Mesenchymal stem cell (in vitro differentiated cells and primary cell): ENCODE results near the gene VEGFB.

Experiments
- DNase-seq: peaks from one replicate; pipeline ENCODE4 v3.0.0-alpha.2; 2013
- H2AFZ ChIP-seq: one replicate; pipeline ENCODE4 v1.6.1; 2013; ENCODE audit warnings: low read depth, mild to moderate bottlenecking, control low read depth, inconsistent platforms, low read length, moderate library complexity
- H2AK5ac ChIP-seq: 2 replicates; pipeline ENCODE4 v1.6.1; 2013; ENCODE audit warnings: low read length, moderate library complexity, mild to moderate bottlenecking, inconsistent platforms; ENCODE audit not compliant: severe bottlenecking
- H2BK120ac ChIP-seq: one replicate; pipeline ENCODE4 v1.6.1; 2013; ENCODE audit warnings: low read depth, mild to moderate bottlenecking, inconsistent platforms, low read length, moderate library complexity
- H2BK12ac ChIP-seq, 2 experiments: one replicate each; pipeline ENCODE4 v1.6.1; 2013; ENCODE audit warnings: inconsistent platforms in 2 of 2, low read length in 2 of 2, mild to moderate bottlenecking in 2 of 2, moderate library complexity in 2 of 2, control low read depth in 1 of 2
- H2BK15ac ChIP-seq: one replicate; pipeline ENCODE4 v1.6.1; 2013; ENCODE audit warnings: mild to moderate bottlenecking, low read depth, inconsistent platforms; ENCODE audit not compliant: poor library complexity, severe bottlenecking
- H2BK5ac ChIP-seq: 2 replicates; pipeline ENCODE4 v1.6.1; 2013; ENCODE audit warnings: low read depth, mild to moderate bottlenecking, low read length, control low read depth, inconsistent platforms; ENCODE audit not compliant: poor library complexity, severe bottlenecking
- H3K14ac ChIP-seq, 2 experiments: one replicate each; pipeline ENCODE4 v1.6.1; 2013; ENCODE audit warnings: inconsistent platforms in 2 of 2, low read length in 2 of 2, control low read depth in 1 of 2, mild to moderate bottlenecking in 1 of 2, moderate library complexity in 1 of 2
- H3K18ac ChIP-seq, 2 experiments: one replicate each; pipeline ENCODE4 v1.6.1; 2013; ENCODE audit warnings: inconsistent platforms in 2 of 2, low read length in 2 of 2, control low read depth in 1 of 2, low read depth in 1 of 2, mild to moderate bottlenecking in 1 of 2
- H3K23ac ChIP-seq, 2 experiments: one replicate each; pipeline ENCODE4 v1.6.1; 2013; ENCODE audit warnings: inconsistent platforms in 2 of 2, low read length in 2 of 2, mild to moderate bottlenecking in 2 of 2, moderate library complexity in 2 of 2, control low read depth in 1 of 2
- H3K27ac ChIP-seq: 2 replicates; pipeline ENCODE4 v1.5.1; 2013; ENCODE audit warnings: mild to moderate bottlenecking, moderate library complexity, low read length, control low read depth, inconsistent platforms; ENCODE audit not compliant: poor library complexity, severe bottlenecking
- H3K27me3 ChIP-seq, 2 experiments: 2 replicates each; pipeline versions ENCODE4 v1.6.1 to v1.7.0; 2013; ENCODE audit warnings: low read length in 2 of 2, mild to moderate bottlenecking in 2 of 2, moderate library complexity in 2 of 2, control low read depth in 1 of 2, inconsistent platforms in 1 of 2; ENCODE audit not compliant: control insufficient read depth in 1 of 2, insufficient read depth in 1 of 2
- H3K36me3 ChIP-seq, 2 experiments: 2 replicates each; pipeline versions ENCODE4 v1.6.1 to v1.7.0; 2013; ENCODE audit warnings: low read length in 2 of 2, control low read depth in 1 of 2, inconsistent platforms in 1 of 2, low read depth in 1 of 2, mild to moderate bottlenecking in 1 of 2; ENCODE audit not compliant: insufficient read depth in 2 of 2, control insufficient read depth in 1 of 2
- H3K4ac ChIP-seq, 2 experiments: one replicate each; pipeline ENCODE4 v1.6.1; 2013; ENCODE audit warnings: inconsistent platforms in 2 of 2, low read length in 2 of 2, mild to moderate bottlenecking in 2 of 2, moderate library complexity in 2 of 2, control low read depth in 1 of 2, low read depth in 1 of 2
- H3K4me1 ChIP-seq: 2 replicates; pipeline ENCODE4 v1.6.1; 2013; ENCODE audit warnings: low read depth, low read length, control low read depth; ENCODE audit not compliant: control insufficient read depth, insufficient read depth
- H3K4me2 ChIP-seq: 2 replicates; pipeline ENCODE4 v1.6.1; 2013; ENCODE audit warnings: low read length, mild to moderate bottlenecking, inconsistent platforms; ENCODE audit not compliant: poor library complexity, severe bottlenecking
- H3K4me3 ChIP-seq, 2 experiments: 2 replicates each; pipeline versions ENCODE4 v1.5.1 to v1.7.0; 2013; ENCODE audit warnings: low read length in 2 of 2, mild to moderate bottlenecking in 2 of 2, control low read depth in 1 of 2, low read depth in 1 of 2; ENCODE audit not compliant: insufficient read depth in 1 of 2
- H3K79me1 ChIP-seq: replicated peaks from 2 replicates; pipeline ENCODE4 v1.6.1; 2013; ENCODE audit warnings: mild to moderate bottlenecking, control low read depth, low read length, inconsistent platforms; ENCODE audit not compliant: poor library complexity, severe bottlenecking
- H3K9ac ChIP-seq: 2 replicates; pipeline ENCODE4 v1.7.0; 2013; ENCODE audit warnings: mild to moderate bottlenecking, low read length, moderate library complexity
- H3K9me3 ChIP-seq: 2 replicates; pipeline ENCODE4 v1.7.0; 2013; ENCODE audit warnings: mild to moderate bottlenecking, low read length; ENCODE audit not compliant: control insufficient read depth
- H4K8ac ChIP-seq: one replicate; pipeline ENCODE4 v1.6.1; 2013; ENCODE audit warnings: inconsistent platforms, mild to moderate bottlenecking, low read length, moderate library complexity
- H4K91ac ChIP-seq: one replicate; pipeline ENCODE4 v1.6.1; 2013; ENCODE audit warnings: mild to moderate bottlenecking, low read length, inconsistent platforms
- WGBS: methylation state at CpG from one replicate; pipeline ENCODE4 v1.1.7; 2013; ENCODE audit warnings: mixed read lengths; 5-methylcytosine and 5-hydroxymethylcytosine counted together

The VEGFB gene

GRCh38 chr11:64201543-64201942 lies 32.8 kb upstream of the VEGFB start:
- Histone ChIP-seq H2BK120ac (no peak overlapping the region), H3K27ac (no peak overlapping the region), H2AFZ (no peak overlapping the region), H3K4me2 (no peak overlapping the region), H3K79me1 (peaks cover 14% of the 10 kb centered on the region), H3K4me1 (peaks cover 9% of the 10 kb centered on the region), H3K9me3 (no peaks in the 10 kb centered on the region), H2AK5ac (no peak overlapping the region), H3K23ac (no peak overlapping the region), H4K91ac (no peak overlapping the region), H3K4me3 (no peak overlapping the region), H2BK5ac (no peak overlapping the region), H3K14ac (no peak overlapping the region), H3K27me3 (no peaks in the 10 kb centered on the region), H4K8ac (no peak overlapping the region), H3K4ac (no peak overlapping the region), H2BK15ac (no peak overlapping the region), H3K36me3 (peaks cover 76 to 84% of the 10 kb centered on the region in 2 experiments), H2BK12ac (no peak overlapping the region), H3K18ac (no peak overlapping the region), H3K9ac (no peak overlapping the region)
- WGBS: 92% methylated on average over 3 of the region's 3 CpGs
- no peak for DNase-seq

DNA sequence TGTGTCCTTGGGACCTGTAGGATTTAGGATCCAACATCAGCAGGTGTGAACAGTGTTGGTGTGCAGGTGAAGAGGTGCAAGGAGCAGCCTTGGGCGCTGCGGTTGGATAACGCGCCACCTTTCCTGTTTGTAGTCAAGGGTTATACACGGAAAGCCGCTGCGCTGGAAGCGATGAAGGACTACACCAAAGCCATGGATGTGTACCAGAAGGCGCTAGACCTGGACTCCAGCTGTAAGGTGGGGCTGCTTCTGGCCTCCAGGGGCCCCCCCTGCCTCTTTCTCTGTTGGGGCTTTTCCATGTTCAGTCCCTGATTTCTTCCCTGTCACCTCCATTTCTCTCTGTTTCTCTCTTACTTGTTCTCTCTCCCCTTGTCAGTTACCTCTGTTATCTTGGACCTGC lies 31.4 kb upstream of the VEGFB start:
- no peak overlapping the region for H3K4ac ChIP-seq
- DNase-seq: no peak
- H3K23ac ChIP-seq: no peak overlapping the region
- no peak overlapping the region for H3K18ac ChIP-seq
- H3K36me3 ChIP-seq: peaks cover 73% of the 10 kb centered on the region in 2 experiments
- no peak overlapping the region for H3K14ac ChIP-seq
- no peak overlapping the region for H4K8ac ChIP-seq
- H3K27me3 ChIP-seq: no peaks in the 10 kb centered on the region
- no peak overlapping the region for H2BK12ac ChIP-seq
- H3K27ac ChIP-seq: no peak overlapping the region
- H2BK15ac ChIP-seq: no peak overlapping the region
- H4K91ac ChIP-seq: no peak overlapping the region
- no peak overlapping the region for H2BK120ac ChIP-seq
- no peak overlapping the region for H3K4me3 ChIP-seq
- no peak overlapping the region for H2AK5ac ChIP-seq
- peaks cover 19% of the 10 kb centered on the region for H3K79me1 ChIP-seq
- 96% methylated on average over 9 of the region's 9 CpGs for WGBS
- H2BK5ac ChIP-seq: no peak overlapping the region
- H3K9ac ChIP-seq: no peak overlapping the region
- H3K9me3 ChIP-seq: no peaks in the 10 kb centered on the region
- H2AFZ ChIP-seq: no peak overlapping the region
- H3K4me2 ChIP-seq: no peak overlapping the region
- peaks cover 24% of the 10 kb centered on the region for H3K4me1 ChIP-seq

DNA sequence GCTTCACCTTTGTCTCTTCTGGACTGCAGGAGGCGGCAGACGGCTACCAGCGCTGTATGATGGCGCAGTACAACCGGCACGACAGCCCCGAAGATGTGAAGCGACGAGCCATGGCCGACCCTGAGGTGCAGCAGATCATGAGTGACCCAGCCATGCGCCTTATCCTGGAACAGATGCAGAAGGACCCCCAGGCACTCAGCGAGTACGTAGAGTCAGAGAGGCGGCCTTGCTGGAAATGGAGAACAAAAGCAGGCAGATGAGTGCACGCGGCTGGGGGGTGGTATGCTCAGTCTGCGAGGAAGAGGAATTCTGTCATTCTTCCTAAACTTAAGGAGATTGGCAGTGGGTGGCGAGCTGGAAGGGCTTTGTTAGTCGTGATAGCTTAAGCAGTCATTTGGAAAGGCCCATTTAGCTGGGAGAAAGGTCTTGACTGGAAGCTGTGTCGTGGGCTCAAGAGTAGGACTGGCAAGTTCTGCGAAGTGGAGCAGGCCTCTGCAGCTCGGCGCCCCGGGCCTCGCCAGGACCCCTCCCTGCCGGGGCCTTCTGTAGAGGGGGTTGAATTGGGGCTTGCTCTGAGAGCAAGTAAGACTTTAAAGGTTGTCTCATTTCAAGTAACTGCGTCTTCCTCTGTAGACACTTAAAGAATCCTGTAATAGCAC lies 30.8 kb upstream of the VEGFB start:
- no peak overlapping the region for H3K14ac ChIP-seq
- H3K36me3 ChIP-seq: peaks cover 67 to 71% of the 10 kb centered on the region in 2 experiments
- 97% methylated on average over 21 of the region's 27 CpGs for WGBS
- no peak overlapping the region for H2BK12ac ChIP-seq
- no peak overlapping the region for H4K91ac ChIP-seq
- no peak overlapping the region for H3K27ac ChIP-seq
- no peak overlapping the region for H3K9ac ChIP-seq
- no peak overlapping the region for H3K4me3 ChIP-seq
- H2BK120ac ChIP-seq: no peak overlapping the region
- H3K4me1 ChIP-seq: peaks cover 29% of the 10 kb centered on the region
- no peak overlapping the region for H3K18ac ChIP-seq
- H3K79me1 ChIP-seq: peaks cover 14% of the 10 kb centered on the region
- no peak for DNase-seq
- no peaks in the 10 kb centered on the region for H3K27me3 ChIP-seq
- no peak overlapping the region for H3K23ac ChIP-seq
- no peak overlapping the region for H2BK15ac ChIP-seq
- no peak overlapping the region for H2AFZ ChIP-seq
- no peak overlapping the region for H4K8ac ChIP-seq
- no peaks in the 10 kb centered on the region for H3K9me3 ChIP-seq
- H3K4ac ChIP-seq: no peak overlapping the region
- H2AK5ac ChIP-seq: no peak overlapping the region
- H2BK5ac ChIP-seq: no peak overlapping the region
- no peak overlapping the region for H3K4me2 ChIP-seq

DNA sequence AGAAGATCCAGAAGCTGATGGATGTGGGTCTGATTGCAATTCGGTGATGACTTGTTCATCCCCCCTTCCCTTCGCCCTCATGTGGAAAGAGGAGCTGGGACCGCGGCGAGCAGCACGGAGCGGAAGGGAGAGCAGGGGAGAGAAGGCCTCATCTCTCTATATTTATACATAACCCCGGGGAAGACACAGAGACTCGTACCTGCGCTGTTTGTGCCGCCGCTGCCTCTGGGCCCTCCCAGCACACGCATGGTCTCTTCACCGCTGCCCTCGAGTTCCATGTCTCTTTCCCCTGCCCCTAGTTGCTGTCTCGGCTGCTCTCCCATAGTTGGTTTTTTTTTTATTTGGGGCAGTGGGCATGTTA lies 30.3 kb upstream of the VEGFB start:
- H2BK120ac ChIP-seq: peak overlapping the region; percentile 23
- WGBS: 96% methylated on average over 16 of the region's 16 CpGs
- no peak overlapping the region for H3K23ac ChIP-seq
- H3K9me3 ChIP-seq: no peaks in the 10 kb centered on the region
- H3K14ac ChIP-seq: no peak overlapping the region
- H2BK15ac ChIP-seq: no peak overlapping the region
- peaks cover 14% of the 10 kb centered on the region for H3K79me1 ChIP-seq
- DNase-seq: no peak
- H2AFZ ChIP-seq: no peak overlapping the region
- peaks cover 64 to 73% of the 10 kb centered on the region in 2 experiments for H3K36me3 ChIP-seq
- H4K8ac ChIP-seq: no peak overlapping the region
- H3K18ac ChIP-seq: no peak overlapping the region
- no peak overlapping the region for H2BK12ac ChIP-seq
- no peak overlapping the region for H3K27ac ChIP-seq
- H4K91ac ChIP-seq: no peak overlapping the region
- no peaks in the 10 kb centered on the region for H3K27me3 ChIP-seq
- no peak overlapping the region for H3K4me2 ChIP-seq
- H3K9ac ChIP-seq: no peak overlapping the region
- H3K4me3 ChIP-seq: no peak overlapping the region
- no peak overlapping the region for H2AK5ac ChIP-seq
- peaks cover 31% of the 10 kb centered on the region for H3K4me1 ChIP-seq
- no peak overlapping the region for H2BK5ac ChIP-seq
- no peak overlapping the region for H3K4ac ChIP-seq
